T-cell (primary cell): ENCODE results near the gene TXNRD2. TPM values are rescaled to one million over a fixed set of nuclear protein-coding genes. Genes with fewer than 3 reads are reported as not detected.

Experiments
- ATAC-seq, 4 experiments: fragments of 200-7000 bp in 3 of 4; fragments of 150-1000 bp in 1 of 4; cut with Tn5 transposase; replicated peaks in 1 of 4; 1 replicate in 3 of 4; 2 replicates in 1 of 4; pipeline ENCODE4 v1.10.0; 2021; ENCODE audit warnings: moderate library complexity in 3 of 4, mild to moderate bottlenecking in 2 of 4, moderate number of reproducible peaks in 1 of 4
- CTCF ChIA-PET, 2 donors: fragments of 300-600 bp; sonication (Branson Sonifier 250); formaldehyde crosslinking; loops; one replicate each; lab custom pipeline; 2022; ENCODE audit warnings: antibody characterized with exemption in 2 of 2; lab: Charles Lee
- POLR2A ChIA-PET, 2 donors: fragments of 300-600 bp; sonication (Branson Sonifier 250); formaldehyde crosslinking; loops; one replicate each; lab custom pipeline; 2022; ENCODE audit warnings: antibody characterized with exemption in 2 of 2; lab: Charles Lee
- DNase-seq, 35 experiments: peaks; one replicate each; pipeline versions ENCODE4 v3.0.0 to v3.0.0-alpha.2; 2013 to 2023
- H3K27ac ChIP-seq: one replicate; pipeline ENCODE4 v1.5.1; 2013; ENCODE audit warnings: low read length
- H3K27me3 ChIP-seq, 2 experiments: replicated peaks in 1 of 2; 1 replicate in 1 of 2; 2 replicates in 1 of 2; pipeline versions ENCODE4 v1.6.1 to v1.7.0; 2013; ENCODE audit warnings: low read length in 1 of 2, mixed read lengths in 1 of 2; ENCODE audit not compliant: control insufficient read depth in 2 of 2, insufficient read depth in 2 of 2; ENCODE audit errors: extremely low read depth in 1 of 2
- H3K36me3 ChIP-seq, 2 donors: 1 replicate in 1 of 2; 2 replicates in 1 of 2; pipeline versions ENCODE4 v1.6.1 to v1.7.0; 2013; ENCODE audit warnings: low read length in 1 of 2; ENCODE audit not compliant: control insufficient read depth in 2 of 2, insufficient read depth in 1 of 2; ENCODE audit errors: extremely low read depth in 1 of 2
- H3K4me1 ChIP-seq, 2 experiments: 1 replicate in 1 of 2; 2 replicates in 1 of 2; pipeline versions ENCODE4 v1.6.1 to v1.7.0; 2013; ENCODE audit warnings: low read length in 2 of 2, mixed read lengths in 1 of 2; ENCODE audit not compliant: insufficient read depth in 2 of 2, control insufficient read depth in 1 of 2; ENCODE audit errors: extremely low read depth in 1 of 2
- H3K4me3 ChIP-seq, 2 donors: 1 replicate in 1 of 2; 2 replicates in 1 of 2; pipeline versions ENCODE4 v1.5.1 to v1.7.0; 2013; ENCODE audit warnings: mild to moderate bottlenecking in 2 of 2, low read length in 1 of 2, moderate library complexity in 1 of 2; ENCODE audit not compliant: control insufficient read depth in 1 of 2; ENCODE audit errors: extremely low read depth in 1 of 2
- H3K9me3 ChIP-seq: 2 replicates; pipeline ENCODE4 v1.7.0; 2013
- H3K27ac Mint-ChIP-seq, 2 donors: one replicate each; pipeline ENCODE4 v1.8.0; 2020 to 2021; ENCODE audit warnings: mild to moderate bottlenecking in 2 of 2, mixed read lengths in 2 of 2
- H3K27me3 Mint-ChIP-seq, 2 donors: one replicate each; pipeline ENCODE4 v1.8.0; 2021 to 2022; ENCODE audit warnings: mixed read lengths in 2 of 2
- H3K36me3 Mint-ChIP-seq: one replicate; pipeline ENCODE4 v1.8.0; 2021; ENCODE audit warnings: mixed read lengths
- H3K4me1 Mint-ChIP-seq, 3 donors: one replicate each; pipeline ENCODE4 v1.8.0; 2020 to 2022; ENCODE audit warnings: mixed read lengths in 3 of 3, mild to moderate bottlenecking in 1 of 3
- H3K4me3 Mint-ChIP-seq, 3 donors: one replicate each; pipeline ENCODE4 v1.8.0; 2020 to 2022; ENCODE audit warnings: mild to moderate bottlenecking in 3 of 3, mixed read lengths in 3 of 3, moderate library complexity in 3 of 3
- H3K9me3 Mint-ChIP-seq, 3 donors: one replicate each; pipeline ENCODE4 v1.8.0; 2020 to 2022; ENCODE audit warnings: mixed read lengths in 3 of 3
- WGBS: methylation state at CpG from one replicate; pipeline ENCODE4 v1.1.5; 2013; ENCODE audit warnings: missing lambda C conversion rate; ENCODE audit not compliant: insufficient coverage; 5-methylcytosine and 5-hydroxymethylcytosine counted together
- total RNA-seq, 35 experiments: library from RNA in 6 of 35; stranded (reverse) in 6 of 35; fragments of 120-200 nt in 1 of 35; gene quantifications; one replicate each; pipeline versions ENCODE4 v1.2.1 to v1.2.4 and lab custom pipeline; 2013 to 2026

The TXNRD2 gene
- total RNA-seq, 5 donors from 2014 or later (not counting 1 experiment from before 2014, with no cell fraction given): 26.5 to 47.4 (median 28.7) TPM

DNA sequence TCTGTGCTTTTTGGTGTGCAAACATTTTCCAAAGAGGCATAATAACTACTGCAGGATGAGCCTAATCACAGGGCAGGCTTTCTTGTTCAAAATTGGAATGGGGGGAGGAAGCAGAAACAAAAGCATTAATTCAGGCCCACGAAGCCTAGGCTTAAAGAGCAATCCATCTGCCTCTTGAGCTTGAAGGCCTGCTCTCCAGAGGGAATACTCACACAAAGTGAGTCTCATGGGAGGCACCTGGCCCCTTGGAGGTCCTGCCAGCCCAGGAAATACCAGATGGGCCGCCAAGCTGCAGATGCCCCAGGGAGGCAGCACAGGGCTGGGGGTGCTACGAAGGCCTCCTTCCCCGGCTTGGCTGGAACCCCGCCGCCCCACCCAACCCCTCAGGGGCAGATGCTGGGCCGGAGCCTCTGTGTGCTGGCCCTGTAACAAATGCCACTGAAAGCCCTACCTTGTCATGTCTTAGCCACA is 39.3 kb downstream of the TXNRD2 start:
- CTCF ChIA-PET: no interaction called here
- Mint-ChIP-seq H3K27ac (no peak overlapping the region), H3K4me1 (peaks cover 2 to 10% (median 2%) of the 10 kb centered on the region in 3 donors), H3K36me3 (peaks cover 14% of the 10 kb centered on the region), H3K4me3 (no peak overlapping the region), H3K9me3 (no peaks in the 10 kb centered on the region), H3K27me3 (no peaks in the 10 kb centered on the region)
- peaks cover 2 to 11% of the 10 kb centered on the region in 2 donors for H3K36me3 ChIP-seq
- H3K4me3 ChIP-seq: no peak overlapping the region
- H3K9me3 ChIP-seq: no peaks in the 10 kb centered on the region
- ATAC-seq: no peak
- POLR2A ChIA-PET: no interaction called here
- peaks cover 1 to 2% of the 10 kb centered on the region in 2 experiments for H3K4me1 ChIP-seq
- H3K27ac ChIP-seq: no peak overlapping the region
- no peaks in the 10 kb centered on the region for H3K27me3 ChIP-seq
- no peak for DNase-seq
- 93% methylated on average over 6 of the region's 7 CpGs for whole genome bisulfite sequencing

- Histone ChIP-seq H3K27me3 (no peaks in the 10 kb centered on the region), H3K9me3 (no peaks in the 10 kb centered on the region), H3K27ac (no peak overlapping the region), H3K4me3 (no peak overlapping the region), H3K36me3 (peaks cover 2 to 11% of the 10 kb centered on the region in 2 donors), H3K4me1 (peaks cover 7 to 8% of the 10 kb centered on the region in 2 experiments)
- Mint-ChIP-seq H3K9me3 (no peaks in the 10 kb centered on the region), H3K27me3 (no peaks in the 10 kb centered on the region), H3K36me3 (peaks cover 14% of the 10 kb centered on the region), H3K4me3 (no peak overlapping the region), H3K27ac (no peak overlapping the region), H3K4me1 (peaks cover 8 to 15% (median 8%) of the 10 kb centered on the region in 3 donors)
- no peak for ATAC-seq
- WGBS: 87% methylated on average over 6 of the region's 11 CpGs
- ChIA-PET CTCF (no interaction called here), POLR2A (no interaction called here)
- DNase-seq: no peak
Measured at GRCh38 chr22:19901577-19902244, 39.9 kb downstream of the TXNRD2 start.

- Mint-ChIP-seq H3K9me3 (no peaks in the 10 kb centered on the region), H3K36me3 (peaks cover 9% of the 10 kb centered on the region), H3K27me3 (no peaks in the 10 kb centered on the region), H3K4me1 (peaks cover 15 to 19% (median 16%) of the 10 kb centered on the region in 3 donors), H3K27ac (no peak overlapping the region), H3K4me3 (no peak overlapping the region)
- CTCF ChIA-PET: interaction anchor here in 1 of 2 donors (0.6 kb wide), 1 partner anchor 979 kb away, joined by 3 read pairs; no protein-coding TSS in a partner anchor
- Histone ChIP-seq H3K36me3 (peaks cover 2 to 11% of the 10 kb centered on the region in 2 donors), H3K27ac (no peak overlapping the region), H3K27me3 (no peaks in the 10 kb centered on the region), H3K9me3 (no peaks in the 10 kb centered on the region), H3K4me1 (peaks cover 11 to 16% of the 10 kb centered on the region in 2 experiments), H3K4me3 (no peak overlapping the region)
- DNase-seq (no peak), ATAC-seq (no peak)
- POLR2A ChIA-PET: interaction anchor here in 1 of 2 donors (0.7 kb wide), 1 partner anchor 15 kb away, joined by 5 read pairs; no protein-coding TSS in a partner anchor
- 95% methylated on average over 11 of the region's 13 CpGs for WGBS
Measured at GRCh38 chr22:19900707-19901436, 40.7 kb downstream of the TXNRD2 start.

- no peak overlapping the region for H3K27ac ChIP-seq
- ChIA-PET CTCF (no interaction called here), POLR2A (no interaction called here)
- H3K27me3 ChIP-seq: no peaks in the 10 kb centered on the region
- Mint-ChIP-seq H3K9me3 (no peaks in the 10 kb centered on the region), H3K27me3 (no peaks in the 10 kb centered on the region), H3K27ac (no peak overlapping the region), H3K4me1 (peaks cover 33% of the 10 kb centered on the region in 3 donors), H3K36me3 (peaks cover 7% of the 10 kb centered on the region), H3K4me3 (no peak overlapping the region)
- no peaks in the 10 kb centered on the region for H3K9me3 ChIP-seq
- WGBS: 87% methylated on average over 12 of the region's 16 CpGs
- DNase-seq (no peak), ATAC-seq (no peak)
- peaks cover 27 to 34% of the 10 kb centered on the region in 2 experiments for H3K4me1 ChIP-seq
- H3K36me3 ChIP-seq: peaks cover 0 to 11% of the 10 kb centered on the region in 2 donors
- no peak overlapping the region for H3K4me3 ChIP-seq
Measured at GRCh38 chr22:19898831-19899567, 42.6 kb downstream of the TXNRD2 start.

GRCh38 chr22:19898145-19898544 is 43.5 kb downstream of the TXNRD2 start:
- H3K27ac ChIP-seq: no peak overlapping the region
- 96% methylated on average over 4 of the region's 7 CpGs for WGBS
- Mint-ChIP-seq H3K27ac (no peak overlapping the region), H3K27me3 (no peaks in the 10 kb centered on the region), H3K9me3 (no peaks in the 10 kb centered on the region), H3K36me3 (peaks cover 7% of the 10 kb centered on the region), H3K4me1 (peaks cover 41 to 42% (median 42%) of the 10 kb centered on the region in 3 donors), H3K4me3 (no peak overlapping the region)
- H3K27me3 ChIP-seq: no peaks in the 10 kb centered on the region
- ATAC-seq: no peak
- CTCF ChIA-PET: no interaction called here
- no peak for DNase-seq
- POLR2A ChIA-PET: interaction anchor here in 1 of 2 donors (0.6 kb wide), 1 partner anchor 197 kb away, joined by 4 read pairs; no protein-coding TSS in a partner anchor
- H3K4me1 ChIP-seq: peaks cover 35 to 43% of the 10 kb centered on the region in 2 experiments
- H3K9me3 ChIP-seq: no peaks in the 10 kb centered on the region
- H3K36me3 ChIP-seq: peaks cover 0 to 11% of the 10 kb centered on the region in 2 donors
- no peak overlapping the region for H3K4me3 ChIP-seq

- peaks cover 45 to 46% (median 46%) of the 10 kb centered on the region in 3 donors for H3K4me1 Mint-ChIP-seq
Measured at GRCh38 chr22:19897726-19898125, 43.9 kb downstream of the TXNRD2 start.

More at GRCh38 chr22:19897726-19898125, 43.9 kb downstream of the TXNRD2 start:
- H3K27me3 ChIP-seq: no peaks in the 10 kb centered on the region
- Mint-ChIP-seq H3K27ac (peak overlapping the region in 1 of 2 donors; percentile 52), H3K36me3 (peaks cover 7% of the 10 kb centered on the region), H3K4me3 (no peak overlapping the region), H3K9me3 (no peaks in the 10 kb centered on the region), H3K27me3 (no peaks in the 10 kb centered on the region)
- ATAC-seq (no peak), DNase-seq (no peak)
- H3K4me1 ChIP-seq: peaks cover 39 to 47% of the 10 kb centered on the region in 2 experiments
- ChIA-PET CTCF (no interaction called here), POLR2A (interaction anchor here in 1 of 2 donors (0.6 kb wide), 1 partner anchor 197 kb away, joined by 4 read pairs; no protein-coding TSS in a partner anchor)
- WGBS: 93% methylated on average over 9 of the region's 16 CpGs
- no peak overlapping the region for H3K27ac ChIP-seq
- H3K4me3 ChIP-seq: no peak overlapping the region
- peaks cover 0 to 11% of the 10 kb centered on the region in 2 donors for H3K36me3 ChIP-seq
- H3K9me3 ChIP-seq: no peaks in the 10 kb centered on the region
